OCI-LY7 (cell line): ENCODE results near the gene KNCN. TPM values are rescaled to one million over a fixed set of nuclear protein-coding genes. Genes with fewer than 3 reads are reported as not detected.

Experiments
- BruUV-seq: library from RNA; stranded (reverse); fragments of 400-500 nt; replicated peaks from 2 replicates; lab custom pipeline; 2021; lab: Mats Ljungman, UMichigan
- CTCF ChIA-PET: fragments of 300-600 bp; sonication (Branson Sonifier 250); formaldehyde crosslinking; loops from one replicate; lab custom pipeline; 2022; ENCODE audit warnings: antibody characterized with exemption; ENCODE audit not compliant: unreplicated experiment; lab: Charles Lee
- POLR2A ChIA-PET: fragments of 300-600 bp; sonication (Branson Sonifier 250); formaldehyde crosslinking; loops from one replicate; lab custom pipeline; 2022; ENCODE audit warnings: antibody characterized with exemption; lab: Charles Lee
- DNase-seq: peaks from one replicate; pipeline ENCODE4 v3.0.0-alpha.2; 2015; ENCODE audit warnings: low spot score
- H2AFZ ChIP-seq: fragments of 200-600 bp; sonication (generic), shearing (Covaris generic); 2 replicates; pipeline ENCODE4 v1.6.1; 2014; ENCODE audit warnings: mild to moderate bottlenecking, antibody characterized with exemption, low read length, moderate library complexity
- H3K27ac ChIP-seq: fragments of 200-600 bp; sonication (generic); 2 replicates; pipeline ENCODE4 v1.5.1; 2014; ENCODE audit warnings: mixed run types, low read depth, mild to moderate bottlenecking, moderate library complexity, low read length, inconsistent platforms; ENCODE audit not compliant: poor library complexity, severe bottlenecking
- H3K36me3 ChIP-seq: fragments of 200-600 bp; sonication (generic); 2 replicates; pipeline ENCODE4 v1.6.1; 2014; ENCODE audit warnings: mild to moderate bottlenecking, antibody characterized with exemption, low read length, moderate library complexity, mixed read lengths; ENCODE audit not compliant: insufficient read depth
- H3K4me1 ChIP-seq: fragments of 200-600 bp; sonication (generic); 2 replicates; pipeline ENCODE4 v1.5.1; 2014; ENCODE audit warnings: mild to moderate bottlenecking, low read length; ENCODE audit not compliant: insufficient read depth, poor library complexity, severe bottlenecking
- H3K4me2 ChIP-seq: fragments of 200-600 bp; sonication (generic); 2 replicates; pipeline ENCODE4 v1.6.1; 2014; ENCODE audit warnings: mild to moderate bottlenecking, low read length
- H3K4me3 ChIP-seq: fragments of 200-600 bp; sonication (generic); 2 replicates; pipeline ENCODE4 v1.5.1; 2014; ENCODE audit warnings: mild to moderate bottlenecking, low read depth, low read length; ENCODE audit not compliant: poor library complexity, severe bottlenecking
- H3K79me2 ChIP-seq: fragments of 200-600 bp; sonication (generic); 2 replicates; pipeline ENCODE4 v1.6.1; 2016; ENCODE audit warnings: low read depth, mild to moderate bottlenecking, low read length, moderate library complexity, mixed read lengths; ENCODE audit not compliant: insufficient read depth
- H3K9me2 ChIP-seq: fragments of 200-600 bp; sonication (generic); 2 replicates; pipeline ENCODE4 v1.6.1; 2016; ENCODE audit warnings: mild to moderate bottlenecking, low read length, mixed read lengths; ENCODE audit not compliant: insufficient read depth
- H3K9me3 ChIP-seq: fragments of 200-600 bp; sonication (generic); 2 replicates; pipeline ENCODE4 v1.6.1; 2014; ENCODE audit warnings: mild to moderate bottlenecking, mixed run types, low read length, mixed read lengths
- H4K20me1 ChIP-seq: fragments of 200-600 bp; sonication (generic); 2 replicates; pipeline ENCODE4 v1.6.1; 2014; ENCODE audit warnings: mild to moderate bottlenecking, antibody characterized with exemption, low read length, moderate library complexity, mixed read lengths; ENCODE audit not compliant: insufficient read depth
- CTCF ChIP-seq: fragments of 200-600 bp; sonication (generic); conservative IDR thresholded peaks from 2 replicates; pipeline ENCODE4 v1.5.1; 2014; ENCODE audit warnings: mild to moderate bottlenecking, antibody characterized with exemption, low read length, moderate library complexity, mixed read lengths
- EZH2phosphoT487 ChIP-seq: fragments of 200-600 bp; sonication (generic); IDR thresholded peaks from 2 replicates; pipeline ENCODE4 v1.6.1; 2018; ENCODE audit warnings: low read depth, borderline replicate concordance, mild to moderate bottlenecking, mixed run types, antibody characterized with exemption, low read length, moderate library complexity, mixed read lengths
- intact Hi-C: fragments of 100-400 bp; cut with micrococcal nuclease; formaldehyde crosslinking; loops from one replicate; pipeline ENCODE4 v1.10.0; 2022; ENCODE audit not compliant: unreplicated experiment
- total RNA-seq, 2 experiments: library from RNA; depleted of rRNA in 1 of 2; stranded (reverse); fragments of >200 nt in 1 of 2; shearing (Covaris generic) in 1 of 2; gene quantifications; 2 replicates each; pipeline ENCODE4 v1.2.3, GENCODE V29; 2014 to 2022

KNCN gene
- total RNA-seq, 2 experiments from 2014 or later = not detected

GRCh38 chr1:46587069-46587468 is 35.6 kb upstream of the KNCN start:
- ChIA-PET CTCF (no interaction called here), POLR2A (no interaction called here)
- no peak for TF ChIP-seq CTCF
- no peak for TF ChIP-seq EZH2phosphoT487
- no peaks in the 10 kb centered on the region for H3K9me3 ChIP-seq
- BruUV-seq = no TSS peak
- H3K36me3 ChIP-seq = 0 out of 2 replicates have a peak, but pooled peaks cover 2% of the 10 kb centered on the region
- no peak for DNase-seq
- H3K27ac ChIP-seq = no peak overlapping the region
- intact Hi-C loops = no loop called here
- H4K20me1 ChIP-seq = no peaks in the 10 kb centered on the region
- no peaks in the 10 kb centered on the region for H3K9me2 ChIP-seq
- H3K4me3 ChIP-seq = no peak overlapping the region
- H3K79me2 ChIP-seq = no peaks in the 10 kb centered on the region
- H3K4me2 ChIP-seq = no peak overlapping the region
- no peaks in the 10 kb centered on the region for H3K4me1 ChIP-seq
- H2AFZ ChIP-seq = no peak overlapping the region

GRCh38 chr1:46585312-46585938 is 34.0 kb upstream of the KNCN start:
- H3K9me3 ChIP-seq = no peaks in the 10 kb centered on the region
- no peak overlapping the region for H2AFZ ChIP-seq
- no peaks in the 10 kb centered on the region for H3K4me1 ChIP-seq
- H3K36me3 ChIP-seq = 0 out of 2 replicates have a peak, but pooled peaks cover 5% of the 10 kb centered on the region
- no peak overlapping the region for H3K4me2 ChIP-seq
- H3K9me2 ChIP-seq = no peaks in the 10 kb centered on the region
- no peaks in the 10 kb centered on the region for H4K20me1 ChIP-seq
- H3K79me2 ChIP-seq = no peaks in the 10 kb centered on the region
- intact Hi-C loops = no loop called here
- H3K27ac ChIP-seq = no peak overlapping the region
- POLR2A ChIA-PET = interaction anchor here (0.6 kb wide), 1 partner anchor 172 kb away, joined by 6 read pairs; no protein-coding TSS in a partner anchor
- TF ChIP-seq CTCF (no peak), EZH2phosphoT487 (no peak)
- CTCF ChIA-PET = no interaction called here
- no peak for DNase-seq
- BruUV-seq = no TSS peak
- no peak overlapping the region for H3K4me3 ChIP-seq

- H3K4me3 ChIP-seq = no peak overlapping the region
- BruUV-seq = no TSS peak
- peaks cover 17% of the 10 kb centered on the region; the same call in 1 of the 2 replicates for H3K36me3 ChIP-seq
- no peaks in the 10 kb centered on the region for H4K20me1 ChIP-seq
- H2AFZ ChIP-seq = no peak overlapping the region
- no peak overlapping the region for H3K27ac ChIP-seq
- TF ChIP-seq CTCF (no peak), EZH2phosphoT487 (no peak)
- POLR2A ChIA-PET = interaction anchor here (1.2 kb wide), 1 partner anchor 29 kb away, joined by 3 read pairs; no protein-coding TSS in a partner anchor
- DNase-seq = no peak
- H3K79me2 ChIP-seq = no peaks in the 10 kb centered on the region
- no peak overlapping the region for H3K4me2 ChIP-seq
- intact Hi-C loops = no loop called here
- H3K4me1 ChIP-seq = no peaks in the 10 kb centered on the region
- CTCF ChIA-PET = no interaction called here
- no peaks in the 10 kb centered on the region for H3K9me2 ChIP-seq
- no peaks in the 10 kb centered on the region for H3K9me3 ChIP-seq
Measured at GRCh38 chr1:46583494-46583893, 32.0 kb upstream of the KNCN start.
